PC-3 (cell line): ENCODE measurements around the gene DGKG. TPM values are rescaled to one million over a fixed set of nuclear protein-coding genes. Genes with fewer than 3 reads are reported as not detected.
A peak's percentile ranks its signal among the peaks of the same experiment; 100 is the strongest.

Experiments used
- ATAC-seq: fragments of 200-7000 bp; cut with Tn5 transposase; 2 replicates; pipeline ENCODE4 v1.9.1; 2020; ENCODE audit warnings: mild to moderate bottlenecking, moderate library complexity
- BruUV-seq: library from RNA; stranded (reverse); fragments of 400-500 nt; replicated peaks from 2 replicates; lab custom pipeline; 2021; lab: Mats Ljungman, UMichigan
- CTCF ChIA-PET: fragments of 300-600 bp; sonication (Branson Sonifier 250); formaldehyde crosslinking; loops from one replicate; lab custom pipeline; 2022; ENCODE audit warnings: antibody characterized with exemption; lab: Charles Lee
- POLR2A ChIA-PET: fragments of 300-600 bp; sonication (Branson Sonifier 250); formaldehyde crosslinking; loops from one replicate; lab custom pipeline; 2022; ENCODE audit warnings: antibody characterized with exemption; ENCODE audit not compliant: unreplicated experiment; lab: Charles Lee
- DNase-seq: peaks from one replicate; pipeline ENCODE4 v3.0.0-alpha.2; 2015
- H2AFZ ChIP-seq: fragments of 300-600 bp; sonication (generic); 2 replicates; pipeline ENCODE4 v1.6.0; 2016; ENCODE audit warnings: antibody characterized with exemption, low read length
- H3F3A ChIP-seq: fragments of 300-600 bp; sonication (generic); one replicate; pipeline ENCODE4 v1.6.0; 2017; ENCODE audit warnings: antibody characterized with exemption, low read length, control low read depth, mild to moderate bottlenecking; ENCODE audit not compliant: unreplicated experiment
- H3K27ac ChIP-seq: fragments of 300-600 bp; sonication (generic); 2 replicates; pipeline ENCODE4 v1.5.1; 2016; ENCODE audit warnings: mild to moderate bottlenecking, low read length
- H3K27me3 ChIP-seq: fragments of 300-600 bp; sonication (generic); 2 replicates; pipeline ENCODE4 v1.6.1; 2016; ENCODE audit warnings: low read length, mixed read lengths
- H3K36me3 ChIP-seq: fragments of 300-600 bp; sonication (generic); 2 replicates; pipeline ENCODE4 v1.6.1; 2016; ENCODE audit warnings: low read depth, mixed run types, low read length, mixed read lengths
- H3K4me1 ChIP-seq: fragments of 300-600 bp; sonication (generic); 2 replicates; pipeline ENCODE4 v1.5.1; 2016; ENCODE audit warnings: low read length; ENCODE audit not compliant: insufficient read depth
- H3K4me2 ChIP-seq: fragments of 300-600 bp; sonication (generic); 2 replicates; pipeline ENCODE4 v1.6.0; 2016; ENCODE audit warnings: low read length
- H3K4me3 ChIP-seq: fragments of 300-600 bp; sonication (generic); 2 replicates; pipeline ENCODE4 v1.5.1; 2016; ENCODE audit warnings: mild to moderate bottlenecking, low read length, mixed read lengths
- H3K79me2 ChIP-seq: fragments of 300-600 bp; sonication (generic); 2 replicates; pipeline ENCODE4 v1.6.1; 2017; ENCODE audit warnings: low read length, mixed read lengths
- H3K9ac ChIP-seq: fragments of 300-600 bp; sonication (generic); 2 replicates; pipeline ENCODE4 v1.6.0; 2016; ENCODE audit warnings: mild to moderate bottlenecking, low read length
- H3K9me2 ChIP-seq: fragments of 300-600 bp; sonication (generic); replicated peaks from 2 replicates; pipeline ENCODE4 v1.6.1; 2016; ENCODE audit warnings: mixed run types, low read length, mixed read lengths
- H3K9me3 ChIP-seq: fragments of 300-600 bp; sonication (generic); 2 replicates; pipeline ENCODE4 v1.6.1; 2016; ENCODE audit warnings: low read length, mixed read lengths
- H4K20me1 ChIP-seq: fragments of 300-600 bp; sonication (generic); 2 replicates; pipeline ENCODE4 v1.6.1; 2016; ENCODE audit warnings: low read length, mixed read lengths
- EZH2 ChIP-seq: fragments of 300-600 bp; sonication (generic); IDR thresholded peaks from one replicate; pipeline ENCODE4 v1.6.1; 2017; ENCODE audit warnings: antibody characterized with exemption, mild to moderate bottlenecking, low read length; ENCODE audit not compliant: unreplicated experiment
- EZH2phosphoT487 ChIP-seq: fragments of 300-600 bp; sonication (generic); IDR thresholded peaks from 2 replicates; pipeline ENCODE4 v1.6.1; 2018; ENCODE audit warnings: mild to moderate bottlenecking, antibody characterized with exemption, low read length, borderline replicate concordance
- intact Hi-C: fragments of 100-400 bp; cut with micrococcal nuclease; formaldehyde crosslinking; loops from 2 replicates; pipeline ENCODE4 v1.9.0; 2023
- total RNA-seq: library from RNA; depleted of rRNA; stranded (reverse); fragments of >200 nt; gene quantifications from 2 replicates; pipeline ENCODE4 v1.2.3, GENCODE V29; 2014
- TF ChIP-seq, protein P1 (sequence below): fragments of 300-600 bp; sonication (generic); conservative IDR thresholded peaks from 2 replicates; pipeline ENCODE4 v1.5.1; 2017; ENCODE audit warnings: antibody characterized with exemption, low read depth, mild to moderate bottlenecking, low read length

Gene DGKG
- total RNA-seq, 1 experiment from 2014 or later, result 2.7 TPM

DNA sequence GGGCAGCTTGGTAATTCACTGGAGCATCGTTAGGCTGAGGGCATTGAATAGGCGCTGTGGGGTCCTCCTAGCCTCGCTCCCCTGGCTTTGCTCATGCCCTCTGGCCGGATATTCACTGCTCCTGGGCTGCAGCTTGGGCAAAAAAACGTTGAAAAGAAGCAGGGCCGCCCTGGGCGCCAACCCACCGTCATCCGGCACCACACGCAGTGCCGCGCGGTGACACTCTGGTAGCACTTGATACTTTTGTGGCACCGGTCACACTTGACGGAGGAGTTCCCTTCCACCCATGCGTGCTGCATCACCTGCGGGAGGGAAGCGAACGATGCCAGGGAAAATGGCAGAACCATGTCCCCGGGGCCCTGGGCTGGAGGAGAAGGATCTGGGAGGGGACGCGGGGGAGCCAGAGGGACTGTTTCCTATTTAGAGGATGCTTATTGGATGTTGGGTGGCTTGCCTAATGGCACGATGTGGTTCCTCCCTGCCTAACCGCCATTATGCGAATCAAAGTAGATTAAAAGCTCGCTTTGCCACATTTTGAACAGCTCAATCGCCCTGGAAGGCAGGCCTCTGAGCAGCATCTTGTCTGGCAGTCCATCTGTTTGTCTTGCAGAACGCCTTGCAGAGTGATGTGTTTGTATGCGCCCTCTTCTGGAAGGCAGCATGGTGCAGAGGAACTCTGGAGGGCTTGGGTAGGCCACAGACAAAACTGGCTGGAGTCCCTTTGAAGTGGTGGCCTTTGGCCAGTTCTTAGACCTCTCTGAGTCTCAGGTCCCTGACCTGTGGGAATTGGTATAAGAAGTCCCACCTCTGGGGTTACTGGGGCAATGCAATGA, 93.2 kb downstream of the DGKG start:
- H3K9me3 ChIP-seq, result no peaks in the 10 kb centered on the region
- no peak overlapping the region for H3K27ac ChIP-seq
- no peaks in the 10 kb centered on the region for H3K4me1 ChIP-seq
- H3K36me3 ChIP-seq, result no peaks in the 10 kb centered on the region
- H3K9me2 ChIP-seq, result no peaks in the 10 kb centered on the region
- H3F3A ChIP-seq, result no peaks in the 10 kb centered on the region
- BruUV-seq, result no TSS peak
- peak; percentile 29 for DNase-seq
- H3K27me3 ChIP-seq, result peaks cover 4% of the 10 kb centered on the region; the same call in 1 of the 2 replicates
- CTCF ChIA-PET, result no interaction called here
- H3K4me3 ChIP-seq, result no peak overlapping the region
- no peak overlapping the region for H2AFZ ChIP-seq
- intact Hi-C loops, result no loop called here
- no peak overlapping the region for H3K9ac ChIP-seq
- H3K4me2 ChIP-seq, result no peak overlapping the region
- no peaks in the 10 kb centered on the region for H4K20me1 ChIP-seq
- ATAC-seq, result peak; percentile 58
- no peaks in the 10 kb centered on the region for H3K79me2 ChIP-seq
- POLR2A ChIA-PET, result no interaction called here
- TF ChIP-seq, protein P1, sequence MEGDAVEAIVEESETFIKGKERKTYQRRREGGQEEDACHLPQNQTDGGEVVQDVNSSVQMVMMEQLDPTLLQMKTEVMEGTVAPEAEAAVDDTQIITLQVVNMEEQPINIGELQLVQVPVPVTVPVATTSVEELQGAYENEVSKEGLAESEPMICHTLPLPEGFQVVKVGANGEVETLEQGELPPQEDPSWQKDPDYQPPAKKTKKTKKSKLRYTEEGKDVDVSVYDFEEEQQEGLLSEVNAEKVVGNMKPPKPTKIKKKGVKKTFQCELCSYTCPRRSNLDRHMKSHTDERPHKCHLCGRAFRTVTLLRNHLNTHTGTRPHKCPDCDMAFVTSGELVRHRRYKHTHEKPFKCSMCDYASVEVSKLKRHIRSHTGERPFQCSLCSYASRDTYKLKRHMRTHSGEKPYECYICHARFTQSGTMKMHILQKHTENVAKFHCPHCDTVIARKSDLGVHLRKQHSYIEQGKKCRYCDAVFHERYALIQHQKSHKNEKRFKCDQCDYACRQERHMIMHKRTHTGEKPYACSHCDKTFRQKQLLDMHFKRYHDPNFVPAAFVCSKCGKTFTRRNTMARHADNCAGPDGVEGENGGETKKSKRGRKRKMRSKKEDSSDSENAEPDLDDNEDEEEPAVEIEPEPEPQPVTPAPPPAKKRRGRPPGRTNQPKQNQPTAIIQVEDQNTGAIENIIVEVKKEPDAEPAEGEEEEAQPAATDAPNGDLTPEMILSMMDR, result peak; percentile 46
- TF ChIP-seq EZH2phosphoT487 (no peak), EZH2 (no peak)

DNA sequence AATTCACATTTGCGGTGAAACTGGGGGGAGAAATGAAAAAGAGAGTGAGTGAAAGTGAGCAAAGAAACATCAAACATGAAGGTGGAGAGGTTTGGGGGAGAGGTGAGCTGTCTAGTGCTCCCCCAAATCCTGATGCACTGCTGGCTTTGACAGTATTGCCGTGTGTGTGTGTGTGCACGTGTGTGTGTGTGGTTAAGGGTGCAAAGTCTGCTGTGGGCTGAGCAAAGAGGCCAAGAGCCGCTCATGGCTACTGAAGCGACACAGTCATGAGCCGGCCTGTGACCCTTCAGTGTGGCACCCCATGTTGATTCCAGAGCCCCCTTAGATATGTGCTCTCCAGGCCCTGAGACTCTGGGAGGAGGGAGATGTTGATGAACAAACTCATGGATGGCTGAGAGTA, 94.3 kb downstream of the DGKG start:
- Histone ChIP-seq H3K9ac (no peak overlapping the region), H3K27ac (no peak overlapping the region), H3K4me3 (no peak overlapping the region), H3K4me2 (no peak overlapping the region), H2AFZ (no peak overlapping the region), H3K4me1 (no peaks in the 10 kb centered on the region), H3K9me3 (no peaks in the 10 kb centered on the region), H3K27me3 (peaks cover 4% of the 10 kb centered on the region; the same call in 1 of the 2 replicates), H3K79me2 (no peaks in the 10 kb centered on the region), H4K20me1 (no peaks in the 10 kb centered on the region), H3F3A (no peaks in the 10 kb centered on the region), H3K9me2 (no peaks in the 10 kb centered on the region), H3K36me3 (no peaks in the 10 kb centered on the region)
- no TSS peak for BruUV-seq
- ChIA-PET CTCF (no interaction called here), POLR2A (no interaction called here)
- no peak for ATAC-seq
- no peak for DNase-seq
- intact Hi-C loops, result no loop called here
- TF ChIP-seq EZH2, result no peak
- TF ChIP-seq, protein P1, result no peak
- no peak for TF ChIP-seq EZH2phosphoT487
